ENCODE data around the gene KRTAP10-7.
"Not testable (repeated sequence)": the region's sequence is repeated elsewhere in the genome, so short reads cannot be mapped to it uniquely, and the experiment has no call there.

KRTAP10-7 gene

DNA sequence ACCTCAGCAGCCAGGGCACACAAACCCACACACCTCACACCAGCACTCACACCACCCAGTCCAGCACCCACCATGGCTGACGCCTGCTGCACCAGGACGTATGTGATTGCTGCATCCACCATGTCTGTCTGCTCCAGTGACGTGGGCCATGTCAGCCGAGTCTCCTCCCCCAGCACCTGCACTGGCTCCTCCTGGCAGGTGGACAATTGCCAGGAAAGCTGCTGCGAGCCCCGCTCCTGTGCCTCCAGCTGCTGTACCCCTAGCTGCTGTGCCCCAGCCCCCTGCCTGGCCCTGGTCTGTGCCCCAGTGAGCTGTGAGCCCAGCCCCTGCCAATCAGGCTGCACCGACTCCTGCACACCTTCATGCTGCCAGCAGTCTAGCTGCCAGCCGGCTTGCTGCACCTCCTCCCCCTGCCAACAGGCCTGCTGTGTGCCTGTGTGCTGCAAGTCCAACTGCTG is 11.7 kb downstream of the KRTAP10-7 start, which contains the start of gene KRTAP10-8:
KRTAP10-8 (plus strand) TSS at position 51 of the 458 bp plus-strand sequence; CDS start at position 73, 22 bp downstream.
- DNase-seq (ENCODE audit: low spot score) = no peak

DNA sequence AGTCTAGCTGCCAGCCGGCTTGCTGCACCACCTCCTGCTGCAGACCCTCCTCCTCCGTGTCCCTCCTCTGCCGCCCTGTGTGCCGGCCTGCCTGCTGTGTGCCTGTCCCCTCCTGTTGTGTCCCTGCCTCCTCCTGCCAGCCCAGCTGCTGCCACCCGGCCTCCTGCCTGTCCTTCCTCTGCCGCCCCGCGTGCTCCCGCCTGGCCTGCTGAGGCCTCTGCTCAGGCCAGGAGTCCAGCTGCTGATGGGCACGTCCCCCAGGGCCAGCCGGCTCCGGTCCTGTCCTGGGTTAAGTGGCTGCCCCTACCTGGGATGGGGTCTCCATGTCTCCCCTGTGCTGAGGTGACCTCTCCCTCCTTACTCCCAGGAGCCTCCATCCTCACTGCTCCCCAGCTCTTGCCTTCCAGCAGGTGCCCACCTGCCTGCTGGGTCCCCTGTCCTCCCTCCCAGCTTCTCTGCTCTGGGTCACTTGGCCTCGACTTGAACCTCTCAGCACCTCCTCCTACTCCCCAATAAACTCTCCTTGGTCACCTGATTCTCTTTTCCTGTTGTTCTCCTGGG is 12.4 kb downstream of the KRTAP10-7 start:
- DNase-seq (ENCODE audit: low spot score) = no peak

GRCh38 chr21:44613386-44614155 is 13.2 kb downstream of the KRTAP10-7 start:
- no peak for DNase-seq (ENCODE audit: low spot score)

- no peak for DNase-seq (ENCODE audit: low spot score)
These were observed 13.8 kb downstream of the KRTAP10-7 start for GRCh38 chr21:44614161-44614631.

DNA sequence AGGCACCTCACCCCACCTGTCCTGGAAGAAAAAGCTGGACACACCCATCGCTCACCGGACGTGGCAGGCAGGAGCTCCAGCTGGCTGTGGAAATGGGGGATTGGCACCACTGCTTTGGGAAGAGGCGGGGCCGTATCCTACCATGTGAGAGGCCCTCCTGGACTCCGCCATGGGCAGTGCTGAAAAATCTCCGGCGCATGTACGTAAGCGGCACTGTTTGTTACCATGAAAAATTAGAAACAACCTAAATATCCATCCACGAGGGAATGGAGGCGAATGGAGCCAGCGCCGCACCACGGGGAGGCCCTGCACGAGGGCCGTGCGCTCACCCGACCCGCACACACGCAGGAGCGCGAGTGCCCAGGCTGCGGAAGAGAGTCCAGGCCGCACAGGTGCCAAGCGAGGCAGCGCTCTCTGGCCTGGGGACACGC is 14.6 kb downstream of the KRTAP10-7 start:
- DNase-seq (ENCODE audit: low spot score) = no peak

- no peak for DNase-seq (ENCODE audit: low spot score)
These were observed 15.1 kb downstream of the KRTAP10-7 start for GRCh38 chr21:44615466-44615865.

GRCh38 chr21:44615911-44616590 is 15.7 kb downstream of the KRTAP10-7 start:
- DNase-seq (ENCODE audit: low spot score) = no peak

- DNase-seq (ENCODE audit: low spot score) = no peak
These were observed 16.2 kb downstream of the KRTAP10-7 start for GRCh38 chr21:44616591-44616926.

- no peak for DNase-seq (ENCODE audit: low spot score)
These were observed 16.7 kb downstream of the KRTAP10-7 start for GRCh38 chr21:44617071-44617501.

DNA sequence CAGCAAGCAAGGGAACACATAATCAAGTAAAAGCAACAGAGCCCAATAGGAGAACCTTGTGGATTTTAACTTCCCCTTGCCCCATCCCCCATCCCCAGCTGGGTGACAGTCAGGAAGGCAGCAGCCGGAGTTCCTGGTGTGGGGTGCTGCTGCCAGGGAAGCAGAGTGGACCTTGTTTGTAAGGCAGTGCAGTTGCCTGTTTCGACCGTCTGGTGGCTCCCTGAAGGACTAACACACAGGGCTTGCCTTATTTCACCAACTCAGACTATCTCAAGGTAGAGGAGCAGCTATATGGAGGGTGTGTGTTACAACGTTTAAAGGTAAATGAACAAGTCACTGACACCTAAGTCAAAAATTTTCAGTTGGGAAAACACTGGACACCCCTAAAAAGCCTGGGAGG is 18.1 kb downstream of the KRTAP10-7 start:
- peak; percentile 46 for DNase-seq (ENCODE audit: low spot score)

- no peak for DNase-seq (ENCODE audit: low spot score)
These were observed 18.5 kb downstream of the KRTAP10-7 start for GRCh38 chr21:44618909-44619308.

- no peak for DNase-seq (ENCODE audit: low spot score)
These were observed 19.5 kb downstream of the KRTAP10-7 start for GRCh38 chr21:44619886-44620285.

DNA sequence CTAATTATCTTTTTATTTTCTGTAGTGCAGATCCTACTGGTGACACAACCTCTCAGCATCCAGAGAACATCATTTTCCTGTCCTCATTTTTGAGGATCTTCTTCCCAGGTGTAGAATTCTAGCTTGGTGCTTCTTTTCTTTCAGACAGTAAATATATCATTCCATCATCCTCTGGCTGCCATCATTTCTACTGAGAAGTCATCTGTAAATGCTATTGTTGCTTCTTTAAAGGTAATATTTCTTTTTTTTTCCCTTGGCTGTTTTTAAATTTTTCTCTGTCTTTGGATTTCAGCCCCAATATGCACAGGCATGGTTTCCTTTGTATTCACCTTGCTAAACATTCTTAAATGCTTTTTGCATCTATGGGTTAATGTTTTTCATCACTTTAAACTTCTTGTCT is 23.2 kb downstream of the KRTAP10-7 start:
- no peak for DNase-seq (ENCODE audit: low spot score)

DNA sequence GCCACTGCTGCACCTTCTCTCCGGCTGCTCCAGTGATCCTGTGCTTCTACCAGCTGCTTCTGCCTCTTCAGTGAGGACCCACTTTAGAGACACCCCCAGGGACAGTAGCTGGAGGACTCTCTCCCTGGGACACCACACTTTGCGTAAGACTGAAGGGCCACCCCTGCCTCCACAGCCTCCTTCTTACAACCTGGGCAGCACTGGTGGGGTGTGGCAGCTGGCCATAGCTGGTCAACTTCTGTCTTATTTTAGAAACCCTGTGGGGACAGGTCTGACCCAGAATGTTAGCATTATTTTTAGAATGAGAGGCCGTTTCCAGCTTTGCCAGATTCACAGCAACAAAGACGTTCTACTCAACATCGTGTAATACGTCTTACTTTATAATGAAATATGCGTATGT is 25.4 kb downstream of the KRTAP10-7 start:
- DNase-seq (ENCODE audit: low spot score) = no peak

GRCh38 chr21:44626262-44626661 is 25.9 kb downstream of the KRTAP10-7 start:
- no peak for DNase-seq (ENCODE audit: low spot score)

DNA sequence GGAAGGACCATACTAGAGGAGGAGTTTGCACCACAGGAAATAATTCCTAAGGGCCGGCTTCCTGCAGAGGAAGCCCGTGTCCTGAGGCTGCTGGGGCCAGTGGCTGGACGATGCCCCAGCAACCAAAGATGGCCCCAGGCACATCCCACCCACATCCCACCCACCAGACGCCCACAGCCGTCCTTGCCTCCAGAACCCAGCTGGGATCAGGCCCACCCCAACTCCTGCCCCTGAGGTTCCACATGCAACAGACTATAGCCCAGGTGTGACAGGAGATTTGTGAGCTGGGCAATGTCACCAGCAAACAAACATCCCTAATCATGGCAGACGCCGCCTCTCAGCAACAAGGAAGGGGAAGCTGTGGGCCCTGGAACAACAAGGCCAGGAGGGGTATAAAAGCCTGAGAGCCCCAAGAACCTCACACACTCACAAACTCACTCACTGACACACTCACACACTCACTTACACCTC is 26.3 kb downstream of the KRTAP10-7 start, which contains the start of gene KRTAP10-9:
KRTAP10-9 (plus strand) TSS at position 421 of the 471 bp plus-strand sequence. CDS start 79 bp downstream, outside the sequence.
- no peak for DNase-seq (ENCODE audit: low spot score)

GRCh38 chr21:44627181-44627822 is 26.9 kb downstream of the KRTAP10-7 start:
- not testable (repeated sequence) for DNase-seq (ENCODE audit: low spot score)

DNA sequence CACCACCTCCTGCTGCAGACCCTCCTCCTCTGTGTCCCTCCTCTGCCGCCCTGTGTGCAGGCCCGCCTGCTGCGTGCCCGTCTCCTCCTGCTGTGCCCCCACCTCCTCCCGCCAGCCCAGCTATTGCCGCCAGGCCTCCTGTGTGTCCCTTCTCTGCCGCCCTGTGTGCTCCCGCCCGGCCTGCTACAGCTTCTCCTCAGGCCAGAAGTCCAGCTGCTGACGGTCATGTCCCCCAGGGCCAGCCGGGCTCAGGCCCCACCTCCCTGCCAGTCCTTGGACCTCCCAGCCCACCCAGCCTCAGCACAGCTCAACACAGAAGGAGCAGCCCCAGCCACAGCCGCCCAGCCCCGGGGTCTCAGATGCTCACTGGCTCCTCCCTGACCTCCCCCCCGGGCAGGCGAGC is 27.4 kb downstream of the KRTAP10-7 start:
- not testable (repeated sequence) for DNase-seq (ENCODE audit: low spot score)

GRCh38 chr21:44628707-44629391 is 28.5 kb downstream of the KRTAP10-7 start:
- DNase-seq (ENCODE audit: low spot score) = no peak

GRCh38 chr21:44630440-44630839 is 30.0 kb downstream of the KRTAP10-7 start:
- DNase-seq (ENCODE audit: low spot score) = no peak

- DNase-seq (ENCODE audit: low spot score) = no peak
These were observed 31.7 kb downstream of the KRTAP10-7 start for GRCh38 chr21:44632067-44632466.

All from RKO (cell line).